Endothelial cell (in vitro differentiated cells): ENCODE results near the gene ARHGEF3. TPM values are rescaled to one million over a fixed set of nuclear protein-coding genes. Genes with fewer than 3 reads are reported as not detected.

Source experiments
- DNase-seq: peaks from one replicate; pipeline ENCODE4 v3.0.0; 2021; ENCODE audit warnings: low spot score
- H3K27ac Mint-ChIP-seq: one replicate; pipeline ENCODE4 v1.8.0; 2021; ENCODE audit warnings: mixed read lengths, inconsistent platforms; ENCODE audit not compliant: unreplicated experiment
- H3K27me3 Mint-ChIP-seq: one replicate; pipeline ENCODE4 v1.8.0; 2021; ENCODE audit warnings: mild to moderate bottlenecking, moderate library complexity, mixed read lengths, inconsistent platforms; ENCODE audit not compliant: unreplicated experiment
- H3K36me3 Mint-ChIP-seq: one replicate; pipeline ENCODE4 v1.8.0; 2021; ENCODE audit warnings: mild to moderate bottlenecking, low read depth, mixed read lengths, inconsistent platforms; ENCODE audit not compliant: unreplicated experiment
- H3K4me1 Mint-ChIP-seq: one replicate; pipeline ENCODE4 v1.8.0; 2021; ENCODE audit warnings: mild to moderate bottlenecking, mixed read lengths, inconsistent platforms; ENCODE audit not compliant: unreplicated experiment
- H3K4me3 Mint-ChIP-seq: one replicate; pipeline ENCODE4 v1.8.0; 2021; ENCODE audit warnings: mild to moderate bottlenecking, mixed read lengths, inconsistent platforms; ENCODE audit not compliant: unreplicated experiment
- H3K9me3 Mint-ChIP-seq: one replicate; pipeline ENCODE4 v1.8.0; 2021; ENCODE audit warnings: mixed read lengths, inconsistent platforms; ENCODE audit not compliant: unreplicated experiment
- CTCF ChIP-seq: fragments of 200-600 bp; sonication (generic); IDR thresholded peaks from one replicate; pipeline ENCODE4 v1.5.0; 2021; ENCODE audit warnings: antibody characterized with exemption; ENCODE audit not compliant: unreplicated experiment
- total RNA-seq: library from RNA; stranded (reverse); fragmentation: NEBNext Ultra II Directional; extraction: Animal tissue kit (Norgen Biotek cat#: 25700); gene quantifications from one replicate; pipeline ENCODE4 v1.2.1, GENCODE V29; 2021; ENCODE audit not compliant: unreplicated experiment

ARHGEF3 gene
- total RNA-seq, 1 donor from 2014 or later = 4.0 TPM

GRCh38 chr3:56764184-56764583 lies 37.6 kb downstream of the ARHGEF3 start:
- Mint-ChIP-seq H3K36me3 (no peaks in the 10 kb centered on the region), H3K9me3 (no peaks in the 10 kb centered on the region), H3K4me3 (no peak overlapping the region), H3K27ac (no peak overlapping the region), H3K27me3 (no peaks in the 10 kb centered on the region), H3K4me1 (no peaks in the 10 kb centered on the region)
- DNase-seq = no peak
- no peak for TF ChIP-seq CTCF

GRCh38 chr3:56763233-56763632 lies 38.5 kb downstream of the ARHGEF3 start:
- no peak overlapping the region for H3K4me3 Mint-ChIP-seq
- H3K36me3 Mint-ChIP-seq = no peaks in the 10 kb centered on the region
- no peak overlapping the region for H3K27ac Mint-ChIP-seq
- H3K9me3 Mint-ChIP-seq = no peaks in the 10 kb centered on the region
- no peaks in the 10 kb centered on the region for H3K27me3 Mint-ChIP-seq
- no peak for TF ChIP-seq CTCF
- DNase-seq = no peak
- H3K4me1 Mint-ChIP-seq = no peaks in the 10 kb centered on the region

GRCh38 chr3:56762718-56763117 lies 39.0 kb downstream of the ARHGEF3 start:
- DNase-seq = no peak
- Mint-ChIP-seq H3K4me1 (no peaks in the 10 kb centered on the region), H3K27me3 (no peaks in the 10 kb centered on the region), H3K9me3 (no peaks in the 10 kb centered on the region), H3K4me3 (no peak overlapping the region), H3K27ac (no peak overlapping the region), H3K36me3 (no peaks in the 10 kb centered on the region)
- TF ChIP-seq CTCF = no peak

- no peak for DNase-seq
- Mint-ChIP-seq H3K36me3 (no peaks in the 10 kb centered on the region), H3K4me3 (no peak overlapping the region), H3K9me3 (no peaks in the 10 kb centered on the region), H3K4me1 (no peaks in the 10 kb centered on the region), H3K27ac (no peak overlapping the region), H3K27me3 (no peaks in the 10 kb centered on the region)
- no peak for TF ChIP-seq CTCF
These were observed 39.7 kb downstream of the ARHGEF3 start for GRCh38 chr3:56761887-56762651.

GRCh38 chr3:56761023-56761422 lies 40.7 kb downstream of the ARHGEF3 start:
- no peak for DNase-seq
- no peaks in the 10 kb centered on the region for H3K36me3 Mint-ChIP-seq
- no peaks in the 10 kb centered on the region for H3K27me3 Mint-ChIP-seq
- no peak overlapping the region for H3K27ac Mint-ChIP-seq
- H3K9me3 Mint-ChIP-seq = no peaks in the 10 kb centered on the region
- no peak overlapping the region for H3K4me3 Mint-ChIP-seq
- TF ChIP-seq CTCF = no peak
- H3K4me1 Mint-ChIP-seq = no peaks in the 10 kb centered on the region
